Dermis microvascular lymphatic vessel endothelial cell (primary cell): ENCODE measurements around the gene ALDOC. TPM values are rescaled to one million over a fixed set of nuclear protein-coding genes. Genes with fewer than 3 reads are reported as not detected.

Source experiments
- DNase-seq, 2 donors: peaks; one replicate each; pipeline versions ENCODE4 v3.0.0 to v3.0.0-alpha.2; 2010; ENCODE audit warnings: low read depth in 2 of 2
- total RNA-seq: library from RNA; depleted of rRNA; stranded (reverse); fragments of >200 nt; gene quantifications from 2 replicates; pipeline ENCODE4 v1.2.1, GENCODE V29; 2014

ALDOC gene
- total RNA-seq, 1 donor from 2014 or later = 31.7 TPM

DNA sequence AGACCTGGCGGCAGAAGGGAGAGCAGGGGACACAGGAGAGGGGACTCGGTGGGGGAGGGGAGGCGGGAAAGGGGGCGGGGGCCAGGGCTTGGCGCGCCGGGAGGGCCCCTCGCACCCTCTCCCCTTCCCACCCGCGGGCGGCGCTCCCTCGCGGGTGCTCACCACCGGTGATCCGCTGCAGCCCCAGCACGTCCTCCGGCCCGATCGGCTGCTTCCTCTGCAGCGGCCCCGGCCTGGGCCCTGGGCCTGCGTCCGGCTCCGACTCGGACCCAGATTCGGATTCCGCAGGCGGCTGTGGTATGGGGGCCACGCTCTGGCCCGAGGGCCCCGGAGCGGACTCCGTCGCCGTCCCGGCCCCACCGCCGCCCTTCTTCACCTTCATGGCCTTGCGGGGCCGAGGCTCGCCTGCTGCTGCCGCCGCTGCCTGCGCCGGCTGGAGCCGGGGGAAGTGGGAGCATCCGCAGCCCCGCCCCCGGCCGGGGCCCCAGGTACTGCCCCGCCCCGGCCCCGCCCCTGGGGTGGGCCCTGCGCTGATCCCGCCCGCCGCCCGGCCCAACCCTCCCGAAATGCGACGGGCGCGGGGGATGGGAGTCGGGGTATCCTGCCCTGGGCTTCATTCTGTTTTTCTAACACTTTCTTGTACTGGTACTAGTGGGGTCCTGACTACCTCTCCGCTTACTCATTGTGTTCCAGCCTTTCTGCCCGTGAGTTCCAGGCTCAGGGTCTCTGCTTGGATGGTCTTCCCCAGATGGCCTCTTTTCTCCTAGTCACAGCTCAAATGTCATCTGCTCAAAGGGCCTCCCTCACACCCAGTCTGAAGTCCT is 24.3 kb downstream of the ALDOC start, which contains the start of gene UNC119:
Gene UNC119 (minus strand): TSS at position 449 of the 824 bp plus-strand sequence. CDS start 67 bp downstream, at position 382.
- DNase-seq = peak; percentile 17 to 64

DNA sequence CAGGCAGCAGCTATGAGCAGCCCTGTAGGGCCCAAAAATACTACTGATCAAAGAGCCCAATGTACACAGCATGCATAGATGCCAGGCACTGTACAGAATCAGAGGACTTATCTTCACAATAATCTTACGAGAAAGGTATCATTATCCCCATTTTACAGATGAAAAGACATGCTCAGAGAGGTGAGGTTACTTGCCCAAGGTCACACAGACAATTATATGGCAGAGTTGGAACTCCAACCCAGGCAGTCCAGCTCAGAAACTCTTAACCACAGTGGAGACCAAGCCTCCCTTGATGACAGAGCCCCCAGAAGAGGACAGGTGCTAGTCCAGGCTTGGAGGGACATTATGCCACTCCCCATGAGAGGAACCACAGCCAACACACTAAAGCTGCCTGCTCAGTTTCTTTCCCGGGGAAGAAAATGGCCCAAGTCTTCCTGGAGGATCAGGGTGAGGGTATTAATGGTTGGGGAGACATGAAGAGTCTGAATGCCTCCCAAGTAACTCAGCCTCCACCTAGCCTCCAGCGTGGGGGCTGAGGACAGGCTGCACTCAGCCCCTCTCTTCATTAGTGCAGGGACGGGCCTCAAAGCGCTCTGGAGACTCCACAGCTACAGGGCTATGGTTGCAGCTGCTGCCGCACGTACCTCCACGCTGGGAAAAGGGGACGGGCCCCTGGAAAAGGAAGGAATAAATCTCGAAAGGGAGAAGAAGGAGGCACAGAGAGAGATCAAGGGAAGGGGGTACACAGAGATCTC is 25.1 kb downstream of the ALDOC start:
- peak in 1 of 2 donors; percentile 16 for DNase-seq

DNA sequence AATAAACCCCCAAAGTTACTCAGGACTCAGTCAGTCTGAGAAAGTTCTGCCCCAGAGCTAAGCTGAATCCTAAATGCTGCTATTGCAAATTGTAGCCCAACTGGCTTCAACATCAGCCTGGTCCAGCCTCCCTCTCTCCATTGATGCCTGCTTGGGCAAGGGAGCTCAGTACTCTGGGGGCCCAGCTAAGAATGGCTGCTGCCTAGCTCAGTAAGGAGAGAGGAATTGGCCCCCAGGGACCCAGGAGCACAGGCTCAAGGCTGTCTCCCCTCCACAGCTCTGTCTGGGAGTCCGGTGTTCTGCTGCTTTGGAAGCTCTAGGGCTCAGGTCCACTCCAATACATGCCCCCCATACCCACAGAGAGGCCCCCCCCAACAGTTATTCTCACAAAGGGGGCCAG is 25.8 kb downstream of the ALDOC start:
- DNase-seq = no peak

DNA sequence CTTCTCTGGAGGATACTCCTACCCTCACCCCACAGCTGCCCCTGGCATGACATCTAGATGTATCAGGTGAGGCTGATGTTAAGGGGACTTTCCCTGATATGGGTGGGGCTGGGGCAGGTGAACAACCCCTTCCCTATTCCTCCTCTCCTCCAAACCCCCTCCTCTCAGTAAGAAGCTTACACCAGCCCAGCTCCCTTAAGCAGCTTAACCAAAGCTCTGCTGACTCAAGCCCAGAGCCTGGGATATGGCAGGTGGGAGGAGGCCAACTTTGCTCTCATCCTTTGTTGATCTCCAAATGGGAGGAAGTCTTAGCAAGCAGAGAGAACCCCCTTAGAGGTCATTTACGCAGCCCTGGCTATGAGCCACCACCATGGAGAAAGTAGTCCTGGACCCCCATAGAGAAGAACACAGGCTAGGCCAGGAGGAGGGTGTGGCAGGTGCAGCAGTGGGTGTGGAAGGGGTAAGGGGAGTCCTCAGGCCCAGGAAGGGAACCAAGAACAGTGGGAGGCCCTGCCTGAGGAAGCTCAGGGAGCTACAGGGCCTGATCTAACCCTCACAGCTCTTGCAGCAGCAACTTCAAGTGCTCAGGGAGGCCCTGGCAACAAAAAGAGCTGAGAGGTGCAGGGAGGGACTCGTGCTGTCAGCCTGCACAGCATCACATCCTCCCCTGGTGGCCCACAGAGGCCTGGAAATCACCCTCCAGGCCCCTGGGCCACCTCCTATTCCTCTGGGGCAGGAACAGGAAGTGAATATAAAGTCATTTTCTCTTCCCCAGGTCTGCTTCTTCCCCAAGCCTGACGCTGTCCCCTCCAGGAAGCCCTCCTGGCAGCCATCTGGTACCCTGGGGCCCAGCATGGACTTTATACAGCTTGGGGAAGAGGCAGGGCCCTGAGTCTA is 27.2 kb downstream of the ALDOC start:
- DNase-seq = no peak

DNA sequence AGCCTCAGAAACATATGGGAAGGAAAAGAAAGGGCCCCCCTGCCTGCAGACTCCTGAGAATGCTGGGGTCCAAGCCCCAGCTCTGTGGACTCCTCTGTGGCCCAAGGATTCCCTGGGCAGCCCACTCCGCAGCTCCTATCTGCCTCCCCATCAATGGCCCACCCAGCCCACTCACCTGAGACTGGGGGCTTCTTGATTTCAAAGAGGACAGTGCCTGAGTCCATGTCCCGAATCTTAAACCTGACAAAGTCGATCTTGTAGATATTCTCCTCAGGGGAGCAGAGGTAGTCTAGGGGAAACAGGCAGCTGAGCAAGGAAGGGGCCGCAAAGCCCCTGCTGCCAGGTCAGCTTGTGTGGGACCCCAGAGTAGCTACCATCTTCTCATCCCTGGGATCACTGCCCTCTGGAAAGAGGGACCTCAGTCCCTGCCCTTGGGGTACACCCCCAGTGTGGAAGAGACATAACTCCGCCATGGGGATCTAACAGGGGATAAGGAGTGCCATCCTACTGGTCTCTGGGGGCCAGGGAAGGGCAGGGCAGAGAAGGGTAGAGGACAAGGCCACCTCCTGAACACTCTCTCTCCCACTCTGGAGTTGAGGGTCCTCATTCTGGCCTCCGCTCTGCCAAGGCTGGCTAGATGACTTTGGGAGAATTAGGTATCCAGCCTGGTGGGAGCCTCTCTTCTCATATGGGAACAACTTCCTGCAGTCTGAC is 28.1 kb downstream of the ALDOC start:
- no peak for DNase-seq

DNA sequence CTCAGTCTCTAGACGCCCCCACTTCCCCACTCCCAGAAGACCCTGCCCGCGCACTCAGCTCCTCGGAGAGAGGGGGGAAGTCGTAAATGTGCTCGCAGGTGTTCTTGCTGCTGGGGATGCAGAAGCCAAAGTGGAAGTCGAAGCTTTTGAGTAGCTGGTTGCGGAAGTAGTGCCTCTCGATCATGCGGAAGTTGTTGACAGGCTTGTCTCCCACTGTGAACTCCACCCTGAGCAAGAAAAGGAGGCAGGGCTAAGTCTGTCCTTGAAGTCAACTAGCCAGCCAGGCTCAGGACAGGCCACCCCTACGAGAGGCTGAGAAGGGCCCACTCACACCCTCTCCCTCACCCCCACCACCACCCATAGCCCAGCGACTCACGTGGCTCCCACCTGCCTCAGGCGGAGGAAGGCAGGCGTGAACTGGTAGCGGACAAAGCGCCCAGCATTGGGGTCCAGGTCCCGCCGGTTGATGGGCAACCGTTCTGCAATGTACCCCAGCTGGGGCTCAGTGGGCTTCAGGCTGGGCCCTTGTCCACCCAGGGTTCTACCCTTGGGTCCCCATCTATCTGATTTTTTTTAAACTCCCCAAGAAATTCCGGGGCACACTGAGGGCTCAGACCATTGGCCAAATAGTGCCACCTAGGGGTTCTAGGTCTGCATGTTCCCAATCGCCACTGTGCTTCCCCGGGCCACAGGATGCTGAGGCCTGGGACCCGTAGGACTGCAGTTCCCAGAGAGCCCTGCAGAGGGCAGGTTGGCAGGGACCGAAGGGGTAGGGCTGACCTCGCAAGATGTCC is 28.9 kb downstream of the ALDOC start:
- peak; percentile 43 to 63 for DNase-seq

DNA sequence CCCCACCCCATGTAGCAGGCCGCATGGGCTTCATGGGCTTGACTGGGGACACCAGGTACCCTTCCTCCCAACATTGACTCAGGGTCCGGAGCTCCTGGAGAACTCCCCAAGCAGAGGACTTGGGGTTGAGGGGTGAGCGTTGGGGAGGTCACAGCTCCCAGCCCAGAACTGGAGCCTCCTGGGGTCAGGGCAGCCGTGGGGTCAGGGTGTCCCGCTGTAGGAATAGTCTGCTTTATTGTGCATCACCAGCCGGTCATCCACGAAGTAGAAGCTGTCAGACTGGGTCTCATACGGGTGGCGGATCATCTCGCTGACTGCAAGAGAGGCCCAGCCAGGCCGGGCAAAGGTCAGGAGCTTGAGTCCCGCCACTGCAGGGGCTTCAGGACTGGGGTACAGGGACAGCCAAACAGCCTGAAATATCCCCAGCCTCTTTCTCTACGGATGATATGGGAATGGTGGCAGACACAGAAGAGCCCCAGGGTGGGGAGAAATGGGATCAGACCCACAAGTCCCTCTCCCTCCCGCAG is 29.5 kb downstream of the ALDOC start:
- no peak for DNase-seq

DNA sequence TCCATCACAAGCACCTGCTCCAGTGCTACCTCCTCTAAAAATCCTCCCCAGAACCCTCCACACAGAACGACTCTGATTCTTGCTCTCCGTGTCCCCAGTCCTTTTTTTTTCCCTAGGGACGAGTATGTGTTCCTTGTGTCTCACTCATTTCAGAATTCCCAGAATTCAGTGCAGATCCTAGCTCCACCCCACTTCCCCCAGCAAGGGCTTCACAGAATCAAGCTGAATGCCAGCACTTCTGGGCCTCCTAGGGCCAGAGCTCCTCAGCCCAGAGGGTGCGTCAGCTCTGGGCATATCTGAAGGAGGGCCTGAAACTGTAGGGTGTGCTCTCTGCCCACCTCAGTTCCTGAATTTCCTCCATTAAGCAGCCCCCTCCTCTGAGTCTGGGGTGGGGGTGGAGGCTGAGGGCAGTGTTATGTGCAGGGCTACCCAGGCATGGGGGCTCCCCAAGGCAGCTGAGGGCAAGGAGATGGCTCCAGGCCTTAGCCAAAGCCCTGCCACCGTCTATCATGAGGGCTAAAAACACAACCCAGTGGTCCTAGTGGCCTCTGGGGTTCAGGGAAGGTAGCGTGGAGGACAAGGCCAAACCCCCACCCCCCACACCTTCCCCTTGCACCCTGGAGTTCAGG is 30.8 kb downstream of the ALDOC start:
- no peak for DNase-seq

DNA sequence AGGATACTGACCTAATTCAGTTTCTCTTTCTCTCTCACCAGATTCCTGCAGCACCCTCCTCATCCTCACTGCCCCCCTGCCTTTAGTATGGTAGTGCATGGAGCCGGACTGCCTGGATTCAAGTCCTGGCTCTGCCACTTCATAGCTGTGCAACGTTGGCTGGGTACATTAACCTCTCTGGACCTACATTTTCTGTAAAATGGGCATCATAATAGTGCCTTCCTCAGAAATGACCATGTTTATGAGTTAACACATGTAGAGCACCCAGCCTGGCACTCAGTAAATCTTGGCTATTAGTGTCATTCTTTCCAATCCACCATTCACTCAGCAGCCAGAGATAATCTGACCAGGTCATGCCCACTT is 31.6 kb downstream of the ALDOC start:
- no peak for DNase-seq

DNA sequence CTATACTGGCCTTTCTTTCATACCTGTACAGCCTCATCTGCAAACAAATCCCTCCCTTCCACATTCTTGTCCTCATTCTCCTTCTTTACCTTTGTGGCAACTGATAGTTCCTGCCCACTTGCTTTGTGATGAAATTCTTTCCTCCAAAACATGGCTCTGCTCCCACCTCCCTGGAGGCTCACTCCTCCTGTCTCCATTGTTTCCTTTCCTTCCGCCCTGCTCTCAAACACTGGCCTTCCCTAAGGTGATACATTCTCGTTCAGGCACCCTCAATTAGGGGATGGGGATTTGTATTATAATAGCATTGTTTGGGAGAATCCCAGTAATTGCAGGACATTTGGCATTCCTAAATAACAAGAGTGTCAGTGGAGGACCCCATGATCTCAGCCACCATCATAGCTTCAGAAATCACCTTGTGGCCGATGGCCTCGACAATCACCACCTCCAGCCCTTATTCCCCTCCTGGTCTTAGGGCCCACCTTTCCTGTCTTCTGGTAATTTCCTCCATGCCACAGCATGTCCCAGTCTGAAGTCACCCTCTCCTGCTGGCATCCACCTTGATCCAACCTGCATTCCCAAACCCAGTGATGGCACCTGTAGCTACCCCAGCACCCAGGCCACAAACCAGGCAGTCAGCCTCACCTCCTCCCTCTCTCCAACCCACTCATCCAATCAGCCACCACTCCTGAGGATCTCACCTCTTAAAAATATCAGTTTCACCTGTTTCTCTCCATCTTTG is 32.1 kb downstream of the ALDOC start:
- DNase-seq = no peak

DNA sequence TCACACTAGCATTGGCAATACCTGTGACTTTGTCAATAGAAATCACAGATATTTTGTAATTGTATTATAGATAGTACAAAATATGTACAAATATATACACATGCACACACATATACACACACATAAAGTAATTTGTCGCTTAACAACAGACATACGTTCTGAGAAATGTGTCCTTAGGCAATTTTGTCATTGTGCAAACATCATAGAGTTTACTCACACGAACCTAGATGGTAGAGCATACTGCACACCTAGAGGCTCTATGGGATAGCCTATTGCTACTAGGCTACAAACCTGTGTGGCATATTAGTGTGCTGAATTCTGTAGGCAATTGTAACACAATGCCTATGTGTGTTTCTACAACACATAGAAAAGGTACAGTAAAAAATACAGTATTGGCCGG is 35.3 kb downstream of the ALDOC start:
- DNase-seq = no peak

DNA sequence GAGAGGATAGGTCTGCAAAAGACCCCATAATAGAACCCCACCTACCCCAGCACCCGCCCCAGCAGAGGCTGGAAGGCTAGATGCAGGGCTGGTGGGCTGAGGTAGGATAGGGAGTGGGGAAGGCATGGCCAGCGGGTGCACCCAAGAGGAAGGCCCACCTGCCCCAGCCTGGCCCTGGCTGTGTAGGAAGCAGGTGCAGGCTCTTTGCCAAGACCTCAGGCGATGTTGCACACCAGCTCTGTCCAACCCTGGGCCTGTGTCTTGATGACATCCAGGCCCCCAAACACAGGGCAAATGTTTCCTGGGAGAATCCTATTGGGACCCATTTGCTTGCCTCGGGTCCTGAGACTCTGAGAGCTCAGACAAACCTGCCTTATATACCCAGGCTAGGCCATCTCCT is 36.5 kb downstream of the ALDOC start:
- DNase-seq = no peak

DNA sequence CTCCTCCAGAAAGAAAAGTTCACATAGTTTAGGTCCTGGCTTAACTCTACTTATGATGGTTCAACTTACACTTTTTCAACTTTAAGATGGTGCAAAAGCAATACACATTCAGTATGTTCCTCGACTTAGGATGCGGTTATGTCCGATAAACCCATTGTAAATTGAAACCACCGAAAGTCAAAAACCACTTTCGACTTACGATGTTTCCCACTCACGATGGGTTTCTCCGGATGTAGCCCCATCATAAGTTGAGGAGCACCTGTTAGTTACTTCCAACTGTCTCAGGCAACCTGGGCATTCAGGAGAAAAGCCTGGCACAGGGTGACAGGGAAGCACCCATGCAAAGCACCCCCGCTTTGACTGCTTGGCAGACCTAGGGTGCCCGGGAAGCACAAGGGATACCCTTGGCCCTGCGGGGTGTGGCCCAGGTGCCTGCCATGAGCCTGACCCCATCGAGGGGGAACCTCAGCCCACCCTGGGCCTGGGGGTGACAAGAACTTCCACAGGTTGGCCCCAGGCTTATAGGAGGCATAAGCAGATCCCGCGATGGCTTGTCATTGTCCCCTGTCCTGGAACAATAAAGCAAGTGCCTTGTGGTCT is 38.3 kb downstream of the ALDOC start:
- no peak for DNase-seq

DNA sequence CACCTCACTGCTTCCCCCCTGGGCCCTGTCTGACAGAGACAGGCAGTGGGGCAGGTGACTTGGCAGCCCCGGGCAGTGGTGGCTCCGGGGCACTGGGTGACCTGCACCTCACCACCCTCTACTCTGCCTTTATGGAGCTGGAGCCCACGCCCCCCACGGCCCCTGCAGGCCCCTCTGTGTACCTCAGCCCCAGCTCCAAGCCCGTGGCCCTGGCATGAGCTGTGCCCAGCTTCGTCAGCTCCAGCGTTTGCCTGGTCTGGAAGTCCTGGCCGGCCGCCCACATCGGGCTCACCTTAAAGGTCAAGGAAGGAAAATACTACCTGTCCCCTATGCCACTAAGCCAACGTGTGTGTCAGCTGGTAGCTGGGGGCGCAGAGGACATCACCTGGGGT is 39.5 kb downstream of the ALDOC start:
- DNase-seq = no peak

DNA sequence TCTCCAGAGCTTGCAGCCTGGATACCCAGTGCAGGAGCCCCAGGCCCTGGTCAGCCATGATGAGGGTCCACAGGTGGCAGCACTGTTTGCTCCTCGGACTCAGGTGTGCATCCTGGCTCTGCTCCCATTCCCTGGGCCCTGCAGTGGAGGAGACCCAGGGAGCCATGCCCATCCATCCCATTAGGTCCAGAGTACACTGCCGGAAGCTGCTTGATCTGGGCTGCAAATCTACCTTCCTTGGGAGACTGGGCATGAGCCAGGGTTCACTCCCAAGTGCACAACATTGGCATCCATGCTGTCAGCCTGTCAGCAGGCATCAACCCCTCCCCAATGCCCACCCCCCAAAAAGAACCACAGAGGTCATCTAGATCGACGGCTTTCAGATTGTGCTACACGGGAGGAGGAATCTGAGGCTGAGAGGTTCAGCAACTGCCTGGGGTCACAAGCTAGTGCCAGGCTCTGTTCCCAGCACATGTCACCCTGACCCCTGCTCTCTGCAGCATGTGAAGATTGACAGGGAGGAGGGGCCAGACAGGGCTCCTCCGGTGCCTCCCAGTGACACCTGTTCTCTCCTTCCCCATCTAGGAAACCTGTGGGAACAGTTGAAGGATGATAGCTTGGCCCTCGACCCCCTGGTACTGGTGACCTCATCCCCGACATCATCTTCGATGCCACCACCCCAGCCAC is 40.0 kb downstream of the ALDOC start:
- no peak for DNase-seq

DNA sequence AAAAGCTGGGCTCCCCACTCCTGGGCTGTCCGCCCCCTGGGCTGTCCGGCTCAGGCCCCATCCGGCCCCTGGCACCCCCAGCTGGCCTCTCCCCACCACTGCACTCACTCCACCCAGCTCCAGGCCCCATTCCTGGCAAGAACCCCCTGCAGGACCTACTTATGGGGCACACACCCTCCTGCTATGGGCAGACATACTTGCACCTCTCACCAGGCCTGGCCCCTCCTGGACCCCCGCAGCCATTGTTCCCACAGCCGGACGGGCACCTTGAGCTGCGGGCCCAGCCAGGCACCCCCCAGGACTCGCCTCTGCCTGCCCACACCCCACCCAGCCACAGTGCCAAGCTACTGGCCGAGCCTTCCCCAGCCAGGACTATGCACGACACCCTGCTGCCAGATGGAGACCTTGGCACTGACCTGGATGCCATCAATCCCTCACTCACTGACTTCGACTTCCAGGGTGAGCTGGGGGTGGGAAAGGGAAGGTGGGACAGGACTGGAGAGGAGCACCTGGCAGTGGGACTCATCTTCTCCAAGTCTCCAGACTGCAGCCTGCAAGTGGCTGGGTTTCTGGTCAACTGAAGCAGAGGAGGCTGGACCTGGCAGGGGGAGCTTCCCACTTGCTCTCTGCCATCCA is 41.8 kb downstream of the ALDOC start:
- DNase-seq = no peak

DNA sequence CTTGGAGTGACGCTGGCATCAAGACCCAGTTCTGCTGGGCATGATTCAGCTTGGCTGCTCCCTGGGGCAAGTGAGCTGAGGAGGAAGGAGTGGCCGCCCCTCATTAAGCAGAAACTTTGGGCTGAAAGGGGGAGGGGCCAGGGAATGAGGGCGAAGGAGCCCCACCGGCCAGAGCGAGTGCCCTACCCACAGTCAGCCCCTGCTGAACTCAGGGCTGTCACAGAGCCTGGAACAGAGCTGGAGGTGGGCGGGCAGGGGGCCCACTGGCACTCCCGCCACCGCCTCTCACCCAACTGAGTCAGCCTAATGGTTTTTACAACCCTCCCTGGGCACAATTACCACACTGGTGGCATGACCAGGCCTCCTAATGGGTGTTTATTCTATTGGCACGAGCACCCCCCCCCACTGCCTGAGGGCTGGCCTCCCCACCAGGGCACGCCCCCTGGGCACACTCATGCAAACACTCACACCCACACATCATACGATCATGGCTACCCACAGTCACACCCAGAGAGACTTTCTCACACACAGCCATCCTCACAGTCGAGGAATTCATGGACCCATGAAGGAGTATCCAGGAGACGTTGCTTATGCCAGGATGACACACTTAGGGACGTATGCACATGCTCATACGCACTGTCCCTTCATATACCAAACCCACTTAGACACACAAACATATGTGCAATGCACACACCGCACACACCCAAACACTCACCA is 43.4 kb downstream of the ALDOC start:
- DNase-seq = no peak
